PFSK-1 (cell line): ENCODE results near the gene CHRM2.

ENCODE experiments used
- POLR2AphosphoS5 ChIP-seq: IDR thresholded peaks from 2 replicates; pipeline ENCODE4 v1.6.1; 2012; ENCODE audit warnings: low read depth, mild to moderate bottlenecking, control low read depth, low read length, moderate library complexity
- TAF1 ChIP-seq: IDR thresholded peaks from 2 replicates; pipeline ENCODE4 v1.6.1; 2012; ENCODE audit warnings: low read length, control low read depth, borderline replicate concordance; ENCODE audit not compliant: insufficient read depth

DNA sequence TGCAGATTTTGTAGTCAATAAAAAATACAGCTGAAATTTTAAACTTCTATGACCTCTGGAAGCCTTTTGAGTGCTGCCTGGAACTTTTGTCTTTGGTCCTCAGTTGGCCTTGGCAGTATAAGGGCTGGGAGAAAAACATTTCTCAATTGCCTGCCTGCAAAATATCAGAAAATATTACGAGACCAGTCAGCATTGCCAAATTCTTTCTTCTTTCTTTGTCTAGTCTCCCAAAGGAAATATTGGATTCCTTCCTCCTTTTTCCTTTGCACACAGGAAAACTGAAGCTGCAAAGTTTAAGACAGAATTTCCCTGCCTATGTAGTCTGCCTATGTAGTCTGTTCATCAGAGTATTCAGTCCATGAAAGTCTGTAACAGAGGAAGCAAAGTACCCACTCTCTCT, 95.9 kb downstream of the CHRM2 start:
- no peak for TF ChIP-seq POLR2AphosphoS5
- TF ChIP-seq TAF1, result no peak
